GM19328 (cell line): ENCODE data around the gene ABHD18.
"Not testable (repeated sequence)": the region's sequence is repeated elsewhere in the genome, so short reads cannot be mapped to it uniquely, and the experiment has no call there.

ENCODE experiments used
- ATAC-seq: cut with Tn5 transposase; IDR thresholded peaks from one replicate; pipeline ENCODE4 v1.9.1; 2021; ENCODE audit warnings: mild to moderate bottlenecking, moderate library complexity; ENCODE audit not compliant: unreplicated experiment

Gene ABHD18

GRCh38 chr4:128061566-128062536, 96.6 kb downstream of the ABHD18 start:
- peak; percentile 34 for ATAC-seq

DNA sequence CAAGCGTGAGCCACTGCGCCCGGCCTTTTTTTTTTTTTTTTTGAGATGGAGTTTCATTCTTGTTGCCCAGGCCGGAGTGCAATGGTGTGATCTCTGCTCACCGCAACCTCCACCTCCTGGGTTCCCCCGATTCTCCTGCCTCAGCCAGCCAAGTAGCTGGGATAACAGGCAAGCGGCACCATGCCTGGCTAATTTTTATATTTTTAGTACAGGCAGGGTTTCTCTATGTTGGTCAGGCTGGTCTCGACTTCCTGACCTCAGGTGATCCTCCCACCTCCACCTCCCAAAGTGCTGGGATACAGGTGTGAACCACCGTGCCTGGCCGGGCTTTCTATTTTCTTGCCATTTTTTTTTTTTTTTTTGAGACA, 101.2 kb downstream of the ABHD18 start:
- ATAC-seq: not testable (repeated sequence)

GRCh38 chr4:128068918-128069317, 103.7 kb downstream of the ABHD18 start:
- no peak for ATAC-seq

- ATAC-seq: no peak
These were observed 111.3 kb downstream of the ABHD18 start for GRCh38 chr4:128076464-128076863.
